Measurements from ENCODE around the gene ZC3H4.

Gene ZC3H4

GRCh38 chr19:47133021-47133471 is 19.5 kb upstream of the ZC3H4 start:
- no peak for DNase-seq (ENCODE audit: low read depth)

GRCh38 chr19:47132194-47132852 is 18.7 kb upstream of the ZC3H4 start:
- no peak for DNase-seq (ENCODE audit: low read depth)

GRCh38 chr19:47130589-47131227 is 17.1 kb upstream of the ZC3H4 start, which contains the start of gene SAE1:
Gene SAE1, plus strand, starts transcription at chr19:47130835. Its CDS starts 96 bp downstream, at chr19:47130931.
- peak; percentile 98 for DNase-seq (ENCODE audit: low read depth)

- no peak for DNase-seq (ENCODE audit: low read depth)
Observed at GRCh38 chr19:47130120-47130588, 16.6 kb upstream of the ZC3H4 start.

GRCh38 chr19:47129579-47129978 is 16.0 kb upstream of the ZC3H4 start:
- DNase-seq (ENCODE audit: low read depth): no peak

- DNase-seq (ENCODE audit: low read depth): peak; percentile 24
Observed at GRCh38 chr19:47125669-47125938, 12.0 kb upstream of the ZC3H4 start.

- DNase-seq (ENCODE audit: low read depth): peak; percentile 63
Observed at GRCh38 chr19:47124937-47125668, 11.5 kb upstream of the ZC3H4 start.

GRCh38 chr19:47123406-47123805 is 9.8 kb upstream of the ZC3H4 start:
- no peak for DNase-seq (ENCODE audit: low read depth)

GRCh38 chr19:47122359-47123335 is 9.1 kb upstream of the ZC3H4 start:
- peak; percentile 55 for DNase-seq (ENCODE audit: low read depth)

- no peak for DNase-seq (ENCODE audit: low read depth)
Observed at GRCh38 chr19:47120470-47121067, 7.0 kb upstream of the ZC3H4 start.

GRCh38 chr19:47113850-47114651 is 475 bp upstream of the ZC3H4 start:
- no peak for DNase-seq (ENCODE audit: low read depth)

- peak; percentile 94 for DNase-seq (ENCODE audit: low read depth)
Observed at GRCh38 chr19:47112166-47112996, 1.2 kb downstream of the ZC3H4 start.

- no peak for DNase-seq (ENCODE audit: low read depth)
Observed at GRCh38 chr19:47111682-47112165, 1.9 kb downstream of the ZC3H4 start.

GRCh38 chr19:47111006-47111621 is 2.5 kb downstream of the ZC3H4 start:
- no peak for DNase-seq (ENCODE audit: low read depth)

GRCh38 chr19:47110521-47111005 is 3.0 kb downstream of the ZC3H4 start:
- DNase-seq (ENCODE audit: low read depth): no peak

- DNase-seq (ENCODE audit: low read depth): peak; percentile 66
Observed at GRCh38 chr19:47109541-47110375, 3.8 kb downstream of the ZC3H4 start.

GRCh38 chr19:47109177-47109540 is 4.4 kb downstream of the ZC3H4 start:
- DNase-seq (ENCODE audit: low read depth): no peak

All from fibroblast of gingiva (primary cell).